Measurements from ENCODE around the gene IZUMO3. TPM values are rescaled to one million over a fixed set of nuclear protein-coding genes. Genes with fewer than 3 reads are reported as not detected.
"Not testable (repeated sequence)": the region's sequence is repeated elsewhere in the genome, so short reads cannot be mapped to it uniquely, and the experiment has no call there.

IZUMO3 gene
- not detected for polyA plus RNA-seq (ENCODE audit: insufficient read length)
- long read RNA-seq, donor 1, result 0 reads
- long read RNA-seq, donor 2, result 0 reads
- long read RNA-seq, donor 3, result 0 reads
- long read RNA-seq, donor 4, result 0 reads
- long read RNA-seq, donor 5, result 0 reads
- long read RNA-seq, donor 6, result 0 reads
- long read RNA-seq, donor 7, result 0 reads
- long read RNA-seq, donor 8, result 0 reads

- DNase-seq, result no peak
Observed at GRCh38 chr9:24545847-24546522, at the start of gene IZUMO3. TSS of gene IZUMO3 (minus strand) at chr9:24545897. CDS start at chr9:24545649, 248 bp downstream.

GRCh38 chr9:24594234-24594850 lies 48.6 kb upstream of the IZUMO3 start:
- no peak for DNase-seq

GRCh38 chr9:24590432-24590831 lies 44.7 kb upstream of the IZUMO3 start:
- DNase-seq, result no peak

- DNase-seq, result no peak
Observed at GRCh38 chr9:24587883-24588282, 42.2 kb upstream of the IZUMO3 start.

- no peak for DNase-seq
Observed at GRCh38 chr9:24582146-24583126, 36.7 kb upstream of the IZUMO3 start.

GRCh38 chr9:24580005-24580404 lies 34.3 kb upstream of the IZUMO3 start:
- DNase-seq, result not testable (repeated sequence)

GRCh38 chr9:24572406-24572805 lies 26.7 kb upstream of the IZUMO3 start:
- no peak for DNase-seq

GRCh38 chr9:24561957-24562356 lies 16.3 kb upstream of the IZUMO3 start:
- DNase-seq, result no peak

GRCh38 chr9:24553183-24553552 lies 7.5 kb upstream of the IZUMO3 start:
- DNase-seq, result no peak

GRCh38 chr9:24552526-24553182 lies 7.0 kb upstream of the IZUMO3 start:
- DNase-seq, result no peak

GRCh38 chr9:24545285-24545684 lies 412 bp downstream of the IZUMO3 start:
- peak; percentile 6 for DNase-seq

GRCh38 chr9:24518545-24518944 lies 27.2 kb downstream of the IZUMO3 start:
- no peak for DNase-seq

- DNase-seq, result no peak
Observed at GRCh38 chr9:24516463-24516862, 29.2 kb downstream of the IZUMO3 start.

- no peak for DNase-seq
Observed at GRCh38 chr9:24509850-24510249, 35.8 kb downstream of the IZUMO3 start.

- DNase-seq, result no peak
Observed at GRCh38 chr9:24504521-24504920, 41.2 kb downstream of the IZUMO3 start.

- DNase-seq, result no peak
Observed at GRCh38 chr9:24502206-24502937, 43.3 kb downstream of the IZUMO3 start.

- DNase-seq, result no peak
Observed at GRCh38 chr9:24500761-24501160, 44.9 kb downstream of the IZUMO3 start.

- DNase-seq, result no peak
Observed at GRCh38 chr9:24498632-24499031, 47.1 kb downstream of the IZUMO3 start.

GRCh38 chr9:24497671-24498070 lies 48.0 kb downstream of the IZUMO3 start:
- no peak for DNase-seq
